HFFc6 (cell line): ENCODE data around the gene RBM8A. TPM values are rescaled to one million over a fixed set of nuclear protein-coding genes. Genes with fewer than 3 reads are reported as not detected.

ENCODE experiments used
- DNase-seq: peaks from one replicate; pipeline ENCODE4 v3.0.0-alpha.2; 2018
- H3K27ac Mint-ChIP-seq: 2 replicates; pipeline ENCODE4 v1.8.0; 2020; ENCODE audit warnings: mild to moderate bottlenecking, mixed read lengths
- H3K27me3 Mint-ChIP-seq: 2 replicates; pipeline ENCODE4 v1.8.0; 2021; ENCODE audit warnings: mild to moderate bottlenecking, moderate library complexity, mixed read lengths; ENCODE audit not compliant: insufficient read depth
- H3K36me3 Mint-ChIP-seq: 2 replicates; pipeline ENCODE4 v1.8.0; 2021; ENCODE audit warnings: low read depth, mixed read lengths
- H3K4me1 Mint-ChIP-seq: 2 replicates; pipeline ENCODE4 v1.8.0; 2020; ENCODE audit warnings: low read depth, mixed read lengths
- H3K4me3 Mint-ChIP-seq: 2 replicates; pipeline ENCODE4 v1.8.0; 2020; ENCODE audit warnings: mild to moderate bottlenecking, moderate library complexity, mixed read lengths
- H3K9me3 Mint-ChIP-seq: 2 replicates; pipeline ENCODE4 v1.8.0; 2020; ENCODE audit warnings: mild to moderate bottlenecking, mixed read lengths
- CTCF ChIP-seq: fragments of 200-600 bp; sonication (generic); IDR thresholded peaks from 2 replicates; pipeline ENCODE4 v1.5.0; 2021; ENCODE audit warnings: antibody characterized with exemption, mild to moderate bottlenecking
- total RNA-seq, 6 experiments: library from RNA; stranded (reverse); fragmentation: NEBNext Ultra II Directional; extraction: Animal tissue kit (Norgen Biotek cat#: 25700); gene quantifications; 2 replicates in 1 of 6; 3 replicates in 5 of 6; pipeline ENCODE4 v1.2.3, GENCODE V29; 2021

Gene RBM8A
- total RNA-seq, 6 experiments from 2014 or later, result 135 to 166 (median 157) TPM

- peak overlapping the region; percentile 81 for H3K27ac Mint-ChIP-seq
- H3K9me3 Mint-ChIP-seq, result no peaks in the 10 kb centered on the region
- no peaks in the 10 kb centered on the region for H3K27me3 Mint-ChIP-seq
Measured at GRCh38 chr1:145955436-145955835, 28.2 kb upstream of the RBM8A start.

GRCh38 chr1:145953861-145954260, 26.6 kb upstream of the RBM8A start:
- no peak for TF ChIP-seq CTCF
- H3K4me3 Mint-ChIP-seq, result peak overlapping the region; percentile 11; the same call in 1 of the 2 replicates

More at GRCh38 chr1:145955436-145955835, 28.2 kb upstream of the RBM8A start:
- TF ChIP-seq CTCF, result no peak
- peak overlapping the region; percentile 90 for H3K4me3 Mint-ChIP-seq
- peaks cover 80% of the 10 kb centered on the region for H3K4me1 Mint-ChIP-seq
- H3K36me3 Mint-ChIP-seq, result peaks cover 25% of the 10 kb centered on the region
- no peak for DNase-seq

GRCh38 chr1:145952903-145953302, 25.6 kb upstream of the RBM8A start:
- Mint-ChIP-seq H3K4me3 (no peak overlapping the region), H3K9me3 (no peaks in the 10 kb centered on the region), H3K4me1 (peaks cover 67% of the 10 kb centered on the region), H3K27me3 (no peaks in the 10 kb centered on the region), H3K36me3 (peaks cover 31% of the 10 kb centered on the region), H3K27ac (no peak overlapping the region)
- no peak for TF ChIP-seq CTCF
- DNase-seq, result no peak

More at GRCh38 chr1:145953861-145954260, 26.6 kb upstream of the RBM8A start:
- no peaks in the 10 kb centered on the region for H3K9me3 Mint-ChIP-seq
- no peak overlapping the region for H3K27ac Mint-ChIP-seq
- H3K36me3 Mint-ChIP-seq, result peaks cover 31% of the 10 kb centered on the region
- H3K27me3 Mint-ChIP-seq, result no peaks in the 10 kb centered on the region
- peaks cover 77% of the 10 kb centered on the region for H3K4me1 Mint-ChIP-seq
- no peak for DNase-seq

- Mint-ChIP-seq H3K4me1 (peaks cover 66% of the 10 kb centered on the region), H3K27ac (no peak overlapping the region), H3K4me3 (no peak overlapping the region), H3K36me3 (peaks cover 38% of the 10 kb centered on the region), H3K9me3 (no peaks in the 10 kb centered on the region), H3K27me3 (no peaks in the 10 kb centered on the region)
- no peak for DNase-seq
- TF ChIP-seq CTCF, result no peak
Measured at GRCh38 chr1:145951526-145951925, 24.2 kb upstream of the RBM8A start.

GRCh38 chr1:145949219-145949618, 21.9 kb upstream of the RBM8A start:
- H3K27me3 Mint-ChIP-seq, result no peaks in the 10 kb centered on the region
- TF ChIP-seq CTCF, result no peak
- no peak overlapping the region for H3K27ac Mint-ChIP-seq
- no peak overlapping the region for H3K4me3 Mint-ChIP-seq
- DNase-seq, result no peak
- peaks cover 43% of the 10 kb centered on the region for H3K36me3 Mint-ChIP-seq
- H3K9me3 Mint-ChIP-seq, result no peaks in the 10 kb centered on the region
- peaks cover 43% of the 10 kb centered on the region for H3K4me1 Mint-ChIP-seq

GRCh38 chr1:145947551-145947950, 20.3 kb upstream of the RBM8A start:
- TF ChIP-seq CTCF, result no peak
- Mint-ChIP-seq H3K27ac (no peak overlapping the region), H3K9me3 (no peaks in the 10 kb centered on the region), H3K36me3 (peaks cover 40% of the 10 kb centered on the region), H3K27me3 (no peaks in the 10 kb centered on the region), H3K4me1 (peaks cover 44% of the 10 kb centered on the region), H3K4me3 (no peak overlapping the region)
- DNase-seq, result no peak
